ENCODE measurements around the gene SEMA4A. TPM values are rescaled to one million over a fixed set of nuclear protein-coding genes. Genes with fewer than 3 reads are reported as not detected.
A peak's percentile ranks its signal among the peaks of the same experiment; 100 is the strongest.

The SEMA4A gene
- total and polyA plus RNA-seq, 9 of the 15 experiments (the other 6 are each of a cell fraction or from before 2014, with no cell fraction given) = 0.04 to 1.7 (median 0.45) TPM

DNA sequence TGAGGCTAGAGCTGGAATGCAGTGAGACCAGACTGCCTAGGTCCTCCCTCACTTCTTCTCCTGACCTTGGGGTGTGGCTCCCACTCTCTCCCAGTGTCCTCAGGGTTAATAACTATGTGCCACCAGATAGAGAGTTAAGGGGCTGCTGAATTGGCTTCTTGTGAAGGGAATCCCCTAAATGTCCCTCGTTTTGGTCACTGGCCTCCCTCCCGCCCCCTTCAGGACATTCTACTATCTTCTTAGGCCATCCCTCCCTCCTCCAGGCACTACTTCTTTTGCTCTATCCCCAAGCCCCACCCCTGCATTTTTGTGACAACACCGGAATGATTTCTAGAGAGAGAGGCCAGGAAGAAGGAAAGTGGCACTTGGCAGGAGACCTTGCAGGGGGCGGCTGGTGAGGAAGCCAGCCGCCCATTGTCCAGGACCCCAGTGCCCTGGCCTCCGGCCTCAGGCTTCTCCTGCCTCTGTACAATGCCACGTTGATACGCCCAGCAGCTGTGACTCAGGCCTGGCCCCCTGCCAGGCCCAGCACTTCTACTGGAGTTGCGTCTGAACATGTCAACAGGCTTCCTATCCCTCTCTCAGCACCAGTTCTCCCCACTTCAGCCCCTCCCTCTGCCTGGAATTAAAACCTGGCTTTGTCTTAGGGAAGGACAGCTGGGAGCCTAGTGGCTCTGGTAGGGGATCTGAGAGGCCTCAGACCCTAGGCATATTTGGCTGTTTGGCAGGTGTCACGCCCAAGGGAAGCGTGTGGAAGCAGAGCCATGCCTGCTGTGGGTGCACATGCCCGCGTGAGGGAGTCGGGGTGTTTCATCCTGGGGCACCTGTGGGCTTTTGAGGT, 29.8 kb upstream of the SEMA4A start (continued):
- TF ChIP-seq NBN (IDR thresholded peaks at IDR 0.05; ENCODE audit: low read depth) (peak; percentile 85), BDP1 (IDR thresholded peaks at IDR 0.05; ENCODE audit: insufficient read depth, insufficient read length) (no peak), KLF10 (CRISPR knock-in tag; IDR thresholded peaks at IDR 0.05) (no peak), ELF2 (CRISPR knock-in tag; IDR thresholded peaks at IDR 0.05) (no peak), MXI1 (IDR thresholded peaks at IDR 0.05; ENCODE audit: low read depth, low read length) (peak; percentile 14; the same call in 1 of the 2 replicates)
- TF ChIP-seq, protein P1, sequence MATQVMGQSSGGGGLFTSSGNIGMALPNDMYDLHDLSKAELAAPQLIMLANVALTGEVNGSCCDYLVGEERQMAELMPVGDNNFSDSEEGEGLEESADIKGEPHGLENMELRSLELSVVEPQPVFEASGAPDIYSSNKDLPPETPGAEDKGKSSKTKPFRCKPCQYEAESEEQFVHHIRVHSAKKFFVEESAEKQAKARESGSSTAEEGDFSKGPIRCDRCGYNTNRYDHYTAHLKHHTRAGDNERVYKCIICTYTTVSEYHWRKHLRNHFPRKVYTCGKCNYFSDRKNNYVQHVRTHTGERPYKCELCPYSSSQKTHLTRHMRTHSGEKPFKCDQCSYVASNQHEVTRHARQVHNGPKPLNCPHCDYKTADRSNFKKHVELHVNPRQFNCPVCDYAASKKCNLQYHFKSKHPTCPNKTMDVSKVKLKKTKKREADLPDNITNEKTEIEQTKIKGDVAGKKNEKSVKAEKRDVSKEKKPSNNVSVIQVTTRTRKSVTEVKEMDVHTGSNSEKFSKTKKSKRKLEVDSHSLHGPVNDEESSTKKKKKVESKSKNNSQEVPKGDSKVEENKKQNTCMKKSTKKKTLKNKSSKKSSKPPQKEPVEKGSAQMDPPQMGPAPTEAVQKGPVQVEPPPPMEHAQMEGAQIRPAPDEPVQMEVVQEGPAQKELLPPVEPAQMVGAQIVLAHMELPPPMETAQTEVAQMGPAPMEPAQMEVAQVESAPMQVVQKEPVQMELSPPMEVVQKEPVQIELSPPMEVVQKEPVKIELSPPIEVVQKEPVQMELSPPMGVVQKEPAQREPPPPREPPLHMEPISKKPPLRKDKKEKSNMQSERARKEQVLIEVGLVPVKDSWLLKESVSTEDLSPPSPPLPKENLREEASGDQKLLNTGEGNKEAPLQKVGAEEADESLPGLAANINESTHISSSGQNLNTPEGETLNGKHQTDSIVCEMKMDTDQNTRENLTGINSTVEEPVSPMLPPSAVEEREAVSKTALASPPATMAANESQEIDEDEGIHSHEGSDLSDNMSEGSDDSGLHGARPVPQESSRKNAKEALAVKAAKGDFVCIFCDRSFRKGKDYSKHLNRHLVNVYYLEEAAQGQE (IDR thresholded peaks at IDR 0.05; ENCODE audit: borderline replicate concordance) = no peak
- TF ChIP-seq, protein P1 (CRISPR knock-in tag; IDR thresholded peaks at IDR 0.05; ENCODE audit: low read depth) = no peak
- TF ChIP-seq, protein P2, sequence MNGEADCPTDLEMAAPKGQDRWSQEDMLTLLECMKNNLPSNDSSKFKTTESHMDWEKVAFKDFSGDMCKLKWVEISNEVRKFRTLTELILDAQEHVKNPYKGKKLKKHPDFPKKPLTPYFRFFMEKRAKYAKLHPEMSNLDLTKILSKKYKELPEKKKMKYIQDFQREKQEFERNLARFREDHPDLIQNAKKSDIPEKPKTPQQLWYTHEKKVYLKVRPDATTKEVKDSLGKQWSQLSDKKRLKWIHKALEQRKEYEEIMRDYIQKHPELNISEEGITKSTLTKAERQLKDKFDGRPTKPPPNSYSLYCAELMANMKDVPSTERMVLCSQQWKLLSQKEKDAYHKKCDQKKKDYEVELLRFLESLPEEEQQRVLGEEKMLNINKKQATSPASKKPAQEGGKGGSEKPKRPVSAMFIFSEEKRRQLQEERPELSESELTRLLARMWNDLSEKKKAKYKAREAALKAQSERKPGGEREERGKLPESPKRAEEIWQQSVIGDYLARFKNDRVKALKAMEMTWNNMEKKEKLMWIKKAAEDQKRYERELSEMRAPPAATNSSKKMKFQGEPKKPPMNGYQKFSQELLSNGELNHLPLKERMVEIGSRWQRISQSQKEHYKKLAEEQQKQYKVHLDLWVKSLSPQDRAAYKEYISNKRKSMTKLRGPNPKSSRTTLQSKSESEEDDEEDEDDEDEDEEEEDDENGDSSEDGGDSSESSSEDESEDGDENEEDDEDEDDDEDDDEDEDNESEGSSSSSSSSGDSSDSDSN (IDR thresholded peaks at IDR 0.05; ENCODE audit: borderline replicate concordance in 1 of 2, low read depth in 2 of 2, low read length in 2 of 2) = no peak
- TF ChIP-seq, protein P3, sequence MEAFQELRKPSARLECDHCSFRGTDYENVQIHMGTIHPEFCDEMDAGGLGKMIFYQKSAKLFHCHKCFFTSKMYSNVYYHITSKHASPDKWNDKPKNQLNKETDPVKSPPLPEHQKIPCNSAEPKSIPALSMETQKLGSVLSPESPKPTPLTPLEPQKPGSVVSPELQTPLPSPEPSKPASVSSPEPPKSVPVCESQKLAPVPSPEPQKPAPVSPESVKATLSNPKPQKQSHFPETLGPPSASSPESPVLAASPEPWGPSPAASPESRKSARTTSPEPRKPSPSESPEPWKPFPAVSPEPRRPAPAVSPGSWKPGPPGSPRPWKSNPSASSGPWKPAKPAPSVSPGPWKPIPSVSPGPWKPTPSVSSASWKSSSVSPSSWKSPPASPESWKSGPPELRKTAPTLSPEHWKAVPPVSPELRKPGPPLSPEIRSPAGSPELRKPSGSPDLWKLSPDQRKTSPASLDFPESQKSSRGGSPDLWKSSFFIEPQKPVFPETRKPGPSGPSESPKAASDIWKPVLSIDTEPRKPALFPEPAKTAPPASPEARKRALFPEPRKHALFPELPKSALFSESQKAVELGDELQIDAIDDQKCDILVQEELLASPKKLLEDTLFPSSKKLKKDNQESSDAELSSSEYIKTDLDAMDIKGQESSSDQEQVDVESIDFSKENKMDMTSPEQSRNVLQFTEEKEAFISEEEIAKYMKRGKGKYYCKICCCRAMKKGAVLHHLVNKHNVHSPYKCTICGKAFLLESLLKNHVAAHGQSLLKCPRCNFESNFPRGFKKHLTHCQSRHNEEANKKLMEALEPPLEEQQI (IDR thresholded peaks at IDR 0.05) = no peak
- TF ChIP-seq, protein P4, sequence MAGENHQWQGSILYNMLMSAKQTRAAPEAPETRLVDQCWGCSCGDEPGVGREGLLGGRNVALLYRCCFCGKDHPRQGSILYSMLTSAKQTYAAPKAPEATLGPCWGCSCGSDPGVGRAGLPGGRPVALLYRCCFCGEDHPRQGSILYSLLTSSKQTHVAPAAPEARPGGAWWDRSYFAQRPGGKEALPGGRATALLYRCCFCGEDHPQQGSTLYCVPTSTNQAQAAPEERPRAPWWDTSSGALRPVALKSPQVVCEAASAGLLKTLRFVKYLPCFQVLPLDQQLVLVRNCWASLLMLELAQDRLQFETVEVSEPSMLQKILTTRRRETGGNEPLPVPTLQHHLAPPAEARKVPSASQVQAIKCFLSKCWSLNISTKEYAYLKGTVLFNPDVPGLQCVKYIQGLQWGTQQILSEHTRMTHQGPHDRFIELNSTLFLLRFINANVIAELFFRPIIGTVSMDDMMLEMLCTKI (IDR thresholded peaks at IDR 0.05; ENCODE audit: partially characterized antibody) = no peak
